SK-N-SH treated with all-trans-retinoic acid at 6 μM for 48 hours (cell line): ENCODE results near the gene PDE8A.

ENCODE experiments used
- ATAC-seq: fragments of 200-7000 bp; cut with Tn5 transposase; 3 replicates; pipeline ENCODE4 v1.9.1; 2020; ENCODE audit warnings: mild to moderate bottlenecking, moderate library complexity
- ARNTL ChIP-seq: fragments of 450-650 bp; formaldehyde crosslinking; IDR thresholded peaks from 2 replicates; pipeline ENCODE4 v1.5.0; 2020; ENCODE audit warnings: low read depth, mild to moderate bottlenecking, moderate library complexity, borderline replicate concordance
- BACH2 ChIP-seq: fragments of 250-450 bp; sonication (Bioruptor Pico); IDR thresholded peaks from 2 replicates; pipeline ENCODE4 v1.9.0; 2021; ENCODE audit warnings: mild to moderate bottlenecking, borderline replicate concordance
- CREB5 ChIP-seq: fragments of 250-450 bp; sonication (Bioruptor Pico); IDR thresholded peaks from 2 replicates; pipeline ENCODE4 v1.5.1; 2020; ENCODE audit warnings: low read depth, mild to moderate bottlenecking, moderate library complexity
- CSDC2 ChIP-seq: fragments of 250-450 bp; sonication (Bioruptor Pico); IDR thresholded peaks from 2 replicates; pipeline ENCODE4 v1.5.0; 2020; ENCODE audit warnings: mild to moderate bottlenecking, moderate library complexity
- CSRNP3 ChIP-seq: fragments of 250-450 bp; sonication (Bioruptor Pico); IDR thresholded peaks from 2 replicates; pipeline ENCODE4 v1.5.1; 2021; ENCODE audit warnings: mild to moderate bottlenecking, moderate library complexity
- ESRRG ChIP-seq: fragments of 250-450 bp; sonication (Bioruptor Pico); IDR thresholded peaks from 2 replicates; pipeline ENCODE4 v1.6.1; 2021; ENCODE audit warnings: mild to moderate bottlenecking
- GLIS3 ChIP-seq: fragments of 250-450 bp; sonication (Bioruptor Pico); IDR thresholded peaks from 2 replicates; pipeline ENCODE4 v1.5.0; 2020; ENCODE audit warnings: mild to moderate bottlenecking, moderate library complexity
- ISL1 ChIP-seq: fragments of 250-450 bp; sonication (Bioruptor Pico); IDR thresholded peaks from 2 replicates; pipeline ENCODE4 v2.1.2; 2022; ENCODE audit warnings: mild to moderate bottlenecking, moderate library complexity
- OSR1 ChIP-seq: fragments of 250-450 bp; sonication (Bioruptor Pico); IDR thresholded peaks from 2 replicates; pipeline ENCODE4 v1.8.0; 2022; ENCODE audit warnings: moderate library complexity, mild to moderate bottlenecking, inconsistent platforms
- PATZ1 ChIP-seq: fragments of 250-450 bp; sonication (Bioruptor Pico); IDR thresholded peaks from 2 replicates; pipeline ENCODE4 v1.8.0; 2020; ENCODE audit warnings: mild to moderate bottlenecking, moderate library complexity, borderline replicate concordance
- POU6F1 ChIP-seq: fragments of 250-450 bp; sonication (Bioruptor Pico); IDR thresholded peaks from 2 replicates; pipeline ENCODE4 v1.8.0; 2021; ENCODE audit warnings: low read depth, mild to moderate bottlenecking, moderate library complexity, borderline replicate concordance
- PPARA ChIP-seq: fragments of 250-450 bp; sonication (Bioruptor Pico); IDR thresholded peaks from 2 replicates; pipeline ENCODE4 v1.5.0; 2020; ENCODE audit warnings: mild to moderate bottlenecking, borderline replicate concordance
- RARB ChIP-seq: fragments of 250-450 bp; sonication (Bioruptor Pico); IDR thresholded peaks from 2 replicates; pipeline ENCODE4 v1.8.0; 2021; ENCODE audit warnings: mild to moderate bottlenecking, moderate library complexity
- SNAI2 ChIP-seq: fragments of 250-450 bp; sonication (Bioruptor Pico); IDR thresholded peaks from 2 replicates; pipeline ENCODE4 v1.5.0; 2020; ENCODE audit warnings: mild to moderate bottlenecking, moderate library complexity
- TOX ChIP-seq: fragments of 250-450 bp; sonication (Bioruptor Pico); IDR thresholded peaks from 2 replicates; pipeline ENCODE4 v1.8.0; 2021; ENCODE audit warnings: mild to moderate bottlenecking, moderate library complexity, borderline replicate concordance
- TSHZ2 ChIP-seq: fragments of 250-450 bp; sonication (Bioruptor Pico); IDR thresholded peaks from 2 replicates; pipeline ENCODE4 v1.5.0; 2020; ENCODE audit warnings: mild to moderate bottlenecking, moderate library complexity
- ZC3H10 ChIP-seq: fragments of 250-450 bp; sonication (Bioruptor Pico); IDR thresholded peaks from 2 replicates; pipeline ENCODE4 v1.5.1; 2021; ENCODE audit warnings: mild to moderate bottlenecking, moderate library complexity
- ZFP3 ChIP-seq: fragments of 250-450 bp; sonication (Bioruptor Pico); IDR thresholded peaks from 2 replicates; pipeline ENCODE4 v1.5.0; 2020; ENCODE audit warnings: mild to moderate bottlenecking, moderate library complexity
- ZFP30 ChIP-seq: fragments of 450-650 bp; formaldehyde crosslinking; IDR thresholded peaks from 2 replicates; pipeline ENCODE4 v1.5.0; 2022; ENCODE audit warnings: mild to moderate bottlenecking, moderate library complexity
- ZNF565 ChIP-seq: fragments of 450-650 bp; formaldehyde crosslinking; conservative IDR thresholded peaks from 2 replicates; pipeline ENCODE4 v1.5.0; 2020; ENCODE audit warnings: low read depth, mild to moderate bottlenecking, moderate library complexity
- ZNF70 ChIP-seq: fragments of 450-650 bp; formaldehyde crosslinking; IDR thresholded peaks from 2 replicates; pipeline ENCODE4 v1.5.0; 2020; ENCODE audit warnings: mild to moderate bottlenecking, moderate library complexity
- ZNF8 ChIP-seq: fragments of 450-650 bp; formaldehyde crosslinking; IDR thresholded peaks from 2 replicates; pipeline ENCODE4 v1.5.0; 2020; ENCODE audit warnings: mild to moderate bottlenecking, moderate library complexity

The PDE8A gene

GRCh38 chr15:84940399-84940798 is 41.3 kb upstream of the PDE8A start:
- ATAC-seq: no peak
- no peak for TF ChIP-seq ZNF70
- no peak for TF ChIP-seq TSHZ2 (CRISPR knock-in tag)
- no peak for TF ChIP-seq ZNF565 (CRISPR knock-in tag)
- no peak for TF ChIP-seq CSDC2 (CRISPR knock-in tag)
- TF ChIP-seq ZFP30 (CRISPR knock-in tag): no peak
- TF ChIP-seq PATZ1: no peak
- no peak for TF ChIP-seq ZNF8 (CRISPR knock-in tag)
- no peak for TF ChIP-seq CREB5 (CRISPR knock-in tag)
- TF ChIP-seq ZC3H10 (CRISPR knock-in tag): no peak
- no peak for TF ChIP-seq ESRRG
- TF ChIP-seq ISL1 (CRISPR knock-in tag): no peak
- TF ChIP-seq GLIS3 (CRISPR knock-in tag): no peak
- TF ChIP-seq RARB (CRISPR knock-in tag): no peak
- TF ChIP-seq PPARA: no peak
- no peak for TF ChIP-seq TOX
- TF ChIP-seq OSR1 (CRISPR knock-in tag): no peak

- ATAC-seq: no peak
- TF ChIP-seq TOX: no peak
- no peak for TF ChIP-seq BACH2 (CRISPR knock-in tag)
- TF ChIP-seq ZFP3: no peak
- TF ChIP-seq ISL1 (CRISPR knock-in tag): no peak
- no peak for TF ChIP-seq CSDC2 (CRISPR knock-in tag)
- no peak for TF ChIP-seq ZNF565 (CRISPR knock-in tag)
- TF ChIP-seq POU6F1 (CRISPR knock-in tag): no peak
- TF ChIP-seq ZNF8 (CRISPR knock-in tag): no peak
- no peak for TF ChIP-seq CSRNP3 (CRISPR knock-in tag)
- TF ChIP-seq CREB5 (CRISPR knock-in tag): no peak
- TF ChIP-seq ZC3H10 (CRISPR knock-in tag): no peak
- no peak for TF ChIP-seq SNAI2 (CRISPR knock-in tag)
Measured at GRCh38 chr15:84942456-84942855, 39.2 kb upstream of the PDE8A start.

GRCh38 chr15:84944311-84944710 is 37.3 kb upstream of the PDE8A start:
- TF ChIP-seq OSR1 (CRISPR knock-in tag): no peak
- TF ChIP-seq ZC3H10 (CRISPR knock-in tag): no peak
- no peak for TF ChIP-seq ZNF565 (CRISPR knock-in tag)
- TF ChIP-seq PPARA: no peak
- no peak for TF ChIP-seq ESRRG
- TF ChIP-seq ISL1 (CRISPR knock-in tag): no peak
- no peak for TF ChIP-seq SNAI2 (CRISPR knock-in tag)
- TF ChIP-seq ARNTL (CRISPR knock-in tag): no peak
- TF ChIP-seq GLIS3 (CRISPR knock-in tag): no peak
- TF ChIP-seq CSRNP3 (CRISPR knock-in tag): no peak
- no peak for TF ChIP-seq ZNF70
- ATAC-seq: no peak
